GM21619 (cell line): Measurements from ENCODE around the gene SLC5A8.
"Not testable (repeated sequence)": the region's sequence is repeated elsewhere in the genome, so short reads cannot be mapped to it uniquely, and the experiment has no call there.

Source experiments
- ATAC-seq: cut with Tn5 transposase; IDR thresholded peaks from one replicate; pipeline ENCODE4 v1.9.1; 2021; ENCODE audit not compliant: unreplicated experiment

SLC5A8 gene

GRCh38 chr12:101172316-101172715 is 37.7 kb downstream of the SLC5A8 start:
- ATAC-seq = no peak

GRCh38 chr12:101168001-101168400 is 42.0 kb downstream of the SLC5A8 start:
- no peak for ATAC-seq

GRCh38 chr12:101166866-101167265 is 43.2 kb downstream of the SLC5A8 start:
- ATAC-seq = no peak

- no peak for ATAC-seq
These were observed 44.7 kb downstream of the SLC5A8 start for GRCh38 chr12:101165319-101165718.

- not testable (repeated sequence) for ATAC-seq
These were observed 64.1 kb downstream of the SLC5A8 start for GRCh38 chr12:101145777-101146431.

GRCh38 chr12:101127521-101128219 is 82.4 kb downstream of the SLC5A8 start:
- no peak for ATAC-seq

- no peak for ATAC-seq
These were observed 92.2 kb downstream of the SLC5A8 start for GRCh38 chr12:101117842-101118241.

- ATAC-seq = no peak
These were observed 93.1 kb downstream of the SLC5A8 start for GRCh38 chr12:101116911-101117310.

- no peak for ATAC-seq
These were observed 94.7 kb downstream of the SLC5A8 start for GRCh38 chr12:101115326-101115725.

GRCh38 chr12:101111441-101111840 is 98.6 kb downstream of the SLC5A8 start:
- ATAC-seq = no peak

GRCh38 chr12:101110866-101111265 is 99.2 kb downstream of the SLC5A8 start:
- no peak for ATAC-seq

GRCh38 chr12:101108130-101108529 is 101.9 kb downstream of the SLC5A8 start:
- ATAC-seq = no peak

GRCh38 chr12:101107032-101107763 is 102.8 kb downstream of the SLC5A8 start:
- no peak for ATAC-seq
